ENCODE measurements around the gene RNF121.

Gene RNF121

DNA sequence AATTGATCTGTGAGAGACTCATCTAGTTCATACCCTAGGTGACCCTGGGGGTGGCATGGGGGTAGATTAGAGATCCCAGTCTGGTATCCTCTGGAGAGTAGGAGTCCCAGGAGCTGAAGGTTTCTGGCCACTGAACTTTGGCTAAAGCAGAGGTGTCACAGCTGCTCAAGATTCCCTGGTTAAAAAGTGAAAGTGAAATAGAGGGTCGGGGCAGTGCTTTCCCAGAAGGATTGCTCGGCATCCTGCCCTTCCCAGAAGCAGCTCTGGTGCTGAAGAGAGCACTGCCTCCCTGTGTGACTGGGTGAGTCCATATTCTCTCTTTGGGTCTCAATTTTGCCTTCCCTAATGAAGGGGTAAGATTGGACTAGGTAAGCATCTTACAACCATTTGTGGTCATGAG is 70.5 kb downstream of the RNF121 start:
- DNase-seq (ENCODE audit: low read depth, low spot score) = peak; percentile 27
- in situ Hi-C loops (cut with HindIII; ENCODE audit: low sequenced_read_pairs) = no loop called here
- TF ChIP-seq, protein P1, sequence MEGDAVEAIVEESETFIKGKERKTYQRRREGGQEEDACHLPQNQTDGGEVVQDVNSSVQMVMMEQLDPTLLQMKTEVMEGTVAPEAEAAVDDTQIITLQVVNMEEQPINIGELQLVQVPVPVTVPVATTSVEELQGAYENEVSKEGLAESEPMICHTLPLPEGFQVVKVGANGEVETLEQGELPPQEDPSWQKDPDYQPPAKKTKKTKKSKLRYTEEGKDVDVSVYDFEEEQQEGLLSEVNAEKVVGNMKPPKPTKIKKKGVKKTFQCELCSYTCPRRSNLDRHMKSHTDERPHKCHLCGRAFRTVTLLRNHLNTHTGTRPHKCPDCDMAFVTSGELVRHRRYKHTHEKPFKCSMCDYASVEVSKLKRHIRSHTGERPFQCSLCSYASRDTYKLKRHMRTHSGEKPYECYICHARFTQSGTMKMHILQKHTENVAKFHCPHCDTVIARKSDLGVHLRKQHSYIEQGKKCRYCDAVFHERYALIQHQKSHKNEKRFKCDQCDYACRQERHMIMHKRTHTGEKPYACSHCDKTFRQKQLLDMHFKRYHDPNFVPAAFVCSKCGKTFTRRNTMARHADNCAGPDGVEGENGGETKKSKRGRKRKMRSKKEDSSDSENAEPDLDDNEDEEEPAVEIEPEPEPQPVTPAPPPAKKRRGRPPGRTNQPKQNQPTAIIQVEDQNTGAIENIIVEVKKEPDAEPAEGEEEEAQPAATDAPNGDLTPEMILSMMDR (IDR thresholded peaks at IDR 0.05; ENCODE audit: low read depth, low read length) = no peak
- H3K4me3 ChIP-seq (ENCODE audit: low read depth, low read length) = no peak overlapping the region

DNA sequence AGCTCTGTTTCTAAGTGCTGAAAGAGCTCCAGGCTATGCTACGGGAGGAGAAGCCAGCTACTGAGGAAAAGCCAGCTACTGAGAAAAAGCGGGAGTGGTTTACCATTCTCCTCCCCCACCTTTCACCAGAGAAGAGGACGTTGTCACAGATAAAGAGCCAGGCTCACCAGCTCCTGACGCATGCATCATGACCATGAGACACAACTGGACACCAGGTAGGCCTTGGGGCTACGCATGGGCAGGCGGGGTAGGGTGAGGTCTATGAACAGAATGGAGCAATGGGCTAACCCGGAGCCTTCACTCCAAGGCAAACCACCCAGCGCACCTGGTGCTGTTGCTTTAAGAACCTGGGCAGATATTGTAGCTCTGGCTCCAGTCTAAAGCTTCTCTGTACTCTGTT is 71.0 kb downstream of the RNF121 start:
- TF ChIP-seq, protein P1 (IDR thresholded peaks at IDR 0.05; ENCODE audit: low read depth, low read length) = no peak
- no peak for DNase-seq (ENCODE audit: low read depth, low spot score)
- in situ Hi-C loops (cut with HindIII; ENCODE audit: low sequenced_read_pairs) = no loop called here
- H3K4me3 ChIP-seq (ENCODE audit: low read depth, low read length) = no peak overlapping the region

DNA sequence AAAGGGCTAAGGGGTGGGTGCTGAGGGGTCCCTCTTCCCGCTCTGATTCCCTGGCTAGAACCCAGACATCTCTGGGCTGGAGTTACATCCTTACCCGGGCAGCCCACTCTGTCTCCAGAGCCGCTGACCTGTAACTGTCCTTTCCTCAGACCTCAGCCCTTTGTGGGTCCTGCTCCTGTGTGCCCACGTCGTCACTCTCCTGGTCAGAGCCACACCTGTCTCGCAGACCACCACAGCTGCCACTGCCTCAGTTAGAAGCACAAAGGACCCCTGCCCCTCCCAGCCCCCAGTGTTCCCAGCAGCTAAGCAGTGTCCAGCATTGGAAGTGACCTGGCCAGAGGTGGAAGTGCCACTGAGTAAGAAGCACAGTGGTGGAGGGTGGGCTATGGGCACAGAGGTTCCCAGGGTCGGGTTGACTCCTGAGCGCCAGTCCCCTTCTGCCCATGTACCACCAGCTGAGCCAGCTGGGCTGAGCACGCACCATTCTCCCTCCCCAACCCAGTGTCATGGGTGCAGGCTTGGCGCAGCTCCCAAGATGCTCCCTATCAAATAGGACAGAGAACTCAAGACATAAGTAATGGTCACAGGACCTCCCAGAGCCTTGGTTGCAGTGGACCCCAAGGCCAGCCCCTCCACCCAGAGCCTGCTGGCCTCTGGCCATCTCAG is 71.5 kb downstream of the RNF121 start:
- no peak for DNase-seq (ENCODE audit: low read depth, low spot score)
- in situ Hi-C loops (cut with HindIII; ENCODE audit: low sequenced_read_pairs) = no loop called here
- TF ChIP-seq, protein P1 (IDR thresholded peaks at IDR 0.05; ENCODE audit: low read depth, low read length) = no peak
- H3K4me3 ChIP-seq (ENCODE audit: low read depth, low read length) = no peak overlapping the region

DNA sequence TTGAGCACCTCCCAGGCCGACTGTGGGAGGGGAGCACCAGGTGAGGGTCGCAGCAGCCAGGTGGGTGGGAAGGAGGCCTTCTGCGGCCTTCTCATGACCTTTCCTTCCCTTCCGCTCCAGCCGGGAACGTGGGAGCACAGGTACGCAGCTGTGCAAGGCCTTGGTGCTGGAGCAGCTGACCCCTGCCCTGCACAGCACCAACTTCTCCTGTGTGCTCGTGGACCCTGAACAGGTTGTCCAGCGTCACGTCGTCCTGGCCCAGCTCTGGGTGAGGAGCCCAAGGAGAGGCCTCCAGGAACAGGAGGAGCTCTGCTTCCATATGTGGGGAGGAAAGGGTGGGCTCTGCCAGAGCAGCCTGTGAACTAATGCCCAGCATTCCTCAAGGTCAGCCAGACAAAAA is 72.4 kb downstream of the RNF121 start:
- H3K4me3 ChIP-seq (ENCODE audit: low read depth, low read length) = no peak overlapping the region
- in situ Hi-C loops (cut with HindIII; ENCODE audit: low sequenced_read_pairs) = no loop called here
- TF ChIP-seq, protein P1 (IDR thresholded peaks at IDR 0.05; ENCODE audit: low read depth, low read length) = no peak
- no peak for DNase-seq (ENCODE audit: low read depth, low spot score)

DNA sequence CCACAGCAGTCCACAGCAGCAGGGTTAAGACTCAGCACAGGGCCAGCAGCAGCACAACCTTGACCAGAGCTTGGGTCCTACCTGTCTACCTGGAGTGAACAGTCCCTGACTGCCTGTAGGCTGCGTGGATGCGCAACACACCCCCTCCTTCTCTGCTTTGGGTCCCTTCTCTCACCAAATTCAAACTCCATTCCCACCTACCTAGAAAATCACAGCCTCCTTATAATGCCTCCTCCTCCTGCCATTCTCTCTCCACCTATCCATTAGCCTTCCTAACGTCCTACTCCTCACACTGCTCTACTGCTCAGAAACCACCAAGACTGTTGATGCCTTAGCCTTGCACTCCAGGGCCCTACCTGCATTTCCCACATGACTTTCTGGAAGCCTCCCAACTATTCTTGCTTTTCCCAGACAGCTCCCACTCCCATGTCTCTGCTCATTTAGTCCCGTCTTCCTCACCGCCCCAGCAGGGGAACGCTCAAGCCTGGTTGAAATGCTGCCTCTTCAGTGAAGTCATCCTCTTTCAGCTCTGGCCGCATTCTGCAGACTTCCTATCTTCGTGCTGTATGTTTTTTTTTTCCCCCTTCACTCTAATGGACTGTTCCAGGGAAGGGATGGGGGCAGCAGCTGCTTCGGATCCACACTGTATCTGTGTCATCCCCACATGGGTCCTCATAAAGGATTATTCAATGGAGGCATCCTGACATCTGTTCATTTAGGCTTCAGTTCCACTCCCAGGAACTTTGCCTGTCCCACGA is 73.2 kb downstream of the RNF121 start:
- no peak overlapping the region for H3K4me3 ChIP-seq (ENCODE audit: low read depth, low read length)
- in situ Hi-C loops (cut with HindIII; ENCODE audit: low sequenced_read_pairs) = no loop called here
- TF ChIP-seq, protein P1 (IDR thresholded peaks at IDR 0.05; ENCODE audit: low read depth, low read length) = no peak
- DNase-seq (ENCODE audit: low read depth, low spot score) = peak; percentile 27

DNA sequence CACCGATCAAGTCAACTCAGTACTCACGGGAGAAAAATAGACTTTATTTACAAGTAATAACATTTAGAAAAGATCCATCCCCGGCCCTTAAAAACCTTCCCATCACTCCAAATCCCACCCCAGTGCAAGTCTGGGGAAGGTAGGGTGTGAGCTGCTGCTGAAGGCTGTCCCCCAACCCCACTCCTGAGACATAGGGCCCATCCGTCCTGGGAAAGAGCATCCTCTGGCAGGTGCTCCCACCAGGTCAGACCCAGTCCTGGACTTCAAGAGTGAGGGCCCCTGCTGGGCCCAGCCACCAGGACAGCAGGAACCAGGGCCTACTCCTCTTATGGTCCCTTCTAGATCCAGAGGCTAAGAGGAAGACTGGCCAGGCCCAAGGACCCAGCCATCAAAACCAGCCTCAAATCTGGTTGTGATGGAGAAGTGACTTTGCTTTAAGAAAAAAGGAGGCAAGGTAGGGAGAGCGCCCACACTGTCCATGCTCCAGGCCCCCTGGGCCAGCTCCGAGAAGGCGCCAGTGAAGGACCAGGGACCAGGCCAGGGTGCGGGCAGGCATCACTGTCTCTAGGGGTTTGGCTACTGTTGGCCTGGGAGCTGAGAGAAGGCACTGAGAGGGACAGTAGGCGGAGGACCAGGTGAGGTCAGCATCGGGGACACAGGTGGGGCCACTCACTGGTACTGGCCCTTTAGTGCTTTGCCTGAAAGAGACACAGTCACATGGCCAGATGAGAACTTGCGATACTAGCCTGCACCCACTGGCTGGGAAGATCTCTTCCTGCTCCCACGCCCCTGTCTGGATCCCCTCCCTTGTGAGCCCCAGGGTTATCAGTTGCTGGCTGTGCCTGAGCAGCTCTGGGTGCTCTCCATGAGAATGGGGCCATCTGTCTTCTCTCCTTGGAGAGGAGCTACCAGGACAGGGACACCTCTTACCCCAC is 74.3 kb downstream of the RNF121 start:
- no peak overlapping the region for H3K4me3 ChIP-seq (ENCODE audit: low read depth, low read length)
- no peak for DNase-seq (ENCODE audit: low read depth, low spot score)
- TF ChIP-seq, protein P1 (IDR thresholded peaks at IDR 0.05; ENCODE audit: low read depth, low read length) = no peak
- in situ Hi-C loops (cut with HindIII; ENCODE audit: low sequenced_read_pairs) = no loop called here
